Liver (tissue), 9 donors: Measurements from ENCODE around the gene ANKRD16. TPM values are rescaled to one million over a fixed set of nuclear protein-coding genes. Genes with fewer than 3 reads are reported as not detected.

Source experiments
- DNase-seq: peaks from one replicate; pipeline ENCODE4 v3.0.0-alpha.2; 2017; ENCODE audit warnings: low spot score
- H3K27ac ChIP-seq, 2 donors: one replicate each; pipeline ENCODE4 v1.7.0; 2013; ENCODE audit warnings: inconsistent platforms in 2 of 2, low read length in 2 of 2, control low read depth in 1 of 2, low read depth in 1 of 2, mild to moderate bottlenecking in 1 of 2
- H3K27me3 ChIP-seq, 4 donors: one replicate each; pipeline versions ENCODE4 v1.6.1 to v1.7.0; 2013; ENCODE audit warnings: low read length in 3 of 4, inconsistent platforms in 1 of 4, mild to moderate bottlenecking in 1 of 4, moderate library complexity in 1 of 4; ENCODE audit not compliant: control insufficient read depth in 4 of 4, insufficient read depth in 4 of 4
- H3K36me3 ChIP-seq, 4 donors: one replicate each; pipeline versions ENCODE4 v1.6.1 to v1.7.0; 2013; ENCODE audit warnings: low read length in 3 of 4, mild to moderate bottlenecking in 3 of 4, low read depth in 1 of 4, moderate library complexity in 1 of 4; ENCODE audit not compliant: control insufficient read depth in 4 of 4, insufficient read depth in 3 of 4
- H3K4me1 ChIP-seq, 4 donors: one replicate each; pipeline versions ENCODE4 v1.6.1 to v1.7.0; 2013; ENCODE audit warnings: low read length in 3 of 4, mild to moderate bottlenecking in 3 of 4, moderate library complexity in 1 of 4; ENCODE audit not compliant: control insufficient read depth in 4 of 4, insufficient read depth in 4 of 4
- H3K4me3 ChIP-seq, 3 donors: one replicate each; pipeline versions ENCODE4 v1.6.1 to v1.7.0; 2013; ENCODE audit warnings: low read length in 3 of 3, control low read depth in 1 of 3, low read depth in 1 of 3, mild to moderate bottlenecking in 1 of 3
- H3K9ac ChIP-seq, 2 donors: one replicate each; pipeline ENCODE4 v1.7.0; 2013; ENCODE audit warnings: low read length in 2 of 2, mild to moderate bottlenecking in 2 of 2, moderate library complexity in 2 of 2, control low read depth in 1 of 2, low read depth in 1 of 2
- H3K9me3 ChIP-seq, 4 donors: one replicate each; pipeline versions ENCODE4 v1.6.1 to v1.7.0; 2013; ENCODE audit warnings: low read length in 3 of 4; ENCODE audit not compliant: control insufficient read depth in 4 of 4
- ATF3 ChIP-seq: IDR thresholded peaks from 2 replicates; pipeline ENCODE4 v1.6.1; 2016; ENCODE audit warnings: antibody characterized with exemption
- CTCF ChIP-seq: fragments of 150-350 bp; IDR thresholded peaks from 2 replicates; pipeline ENCODE4 v1.5.1; 2017; ENCODE audit warnings: improper control_type of control experiment, low read depth, low read length; ENCODE audit not compliant: missing input control
- EGR1 ChIP-seq, 2 donors: IDR thresholded peaks; 2 replicates each; pipeline ENCODE4 v1.6.1; 2016 to 2018; ENCODE audit warnings: antibody characterized with exemption in 2 of 2, low read depth in 2 of 2
- FOXA1 ChIP-seq: IDR thresholded peaks from 2 replicates; pipeline ENCODE4 v1.6.1; 2016; ENCODE audit warnings: antibody characterized with exemption
- FOXA2 ChIP-seq: IDR thresholded peaks from 2 replicates; pipeline ENCODE4 v1.6.1; 2016; ENCODE audit warnings: antibody characterized with exemption
- HNF4A ChIP-seq, 2 donors: conservative IDR thresholded peaks; 2 replicates each; pipeline ENCODE4 v1.6.1; 2016; ENCODE audit warnings: antibody characterized with exemption in 2 of 2, mild to moderate bottlenecking in 2 of 2
- HNF4G ChIP-seq: IDR thresholded peaks from 2 replicates; pipeline ENCODE4 v1.6.1; 2016; ENCODE audit warnings: antibody characterized with exemption
- JUND ChIP-seq, 2 donors: IDR thresholded peaks; 2 replicates each; pipeline ENCODE4 v1.6.1; 2016; ENCODE audit warnings: antibody characterized with exemption in 2 of 2
- REST ChIP-seq: IDR thresholded peaks from 2 replicates; pipeline ENCODE4 v1.6.1; 2016; ENCODE audit warnings: antibody characterized with exemption, mild to moderate bottlenecking
- YY1 ChIP-seq: IDR thresholded peaks from 2 replicates; pipeline ENCODE4 v1.6.1; 2016; ENCODE audit warnings: antibody characterized with exemption, mild to moderate bottlenecking
- ZBTB33 ChIP-seq: IDR thresholded peaks from 2 replicates; pipeline ENCODE4 v1.6.1; 2016; ENCODE audit warnings: antibody characterized with exemption
- WGBS: extraction: QIAGEN DNeasy Blood & Tissue Kit; methylation state at CpG from one replicate; pipeline ENCODE4 v1.1.7; 2013; 5-methylcytosine and 5-hydroxymethylcytosine counted together
- polyA plus RNA-seq, 2 donors: library from polyadenylated mRNA; stranded (reverse) in 1 of 2; unstranded in 1 of 2; fragments of 200-250 nt in 1 of 2; fragments of >200 nt in 1 of 2; fragmentation: Nextera tagmentation in 1 of 2; extraction: Ambion mirVana in 1 of 2; gene quantifications; one replicate each; pipeline versions ENCODE4 v1.2.1 to v1.2.3, GENCODE V29; 2013 to 2015
- total RNA-seq, 2 donors: library from RNA; depleted of rRNA; stranded (reverse); fragments of >200 nt; gene quantifications; one replicate each; pipeline ENCODE4 v1.2.3, GENCODE V29; 2014
- donor health status: healthy.
- donor health status: healthy.
- donor health status: healthy.
- donor health status: healthy.
- donor health status: healthy.

ANKRD16 gene
- total and polyA plus RNA-seq, 4 donors = 1.1 to 3.6 (median 2.3) TPM

GRCh38 chr10:5915451-5915850 lies 25.8 kb upstream of the ANKRD16 start:
- no peak overlapping the region for H3K4me3 ChIP-seq
- WGBS = 97% methylated on average over 14 of the region's 14 CpGs
- TF ChIP-seq EGR1 (IDR thresholded peaks at IDR 0.05; ENCODE audit: low read depth in 2 of 2) (no peak), REST (no peak), YY1 (no peak), HNF4G (no peak), HNF4A (conservative IDR thresholded peaks at IDR 0.05) (no peak), FOXA1 (no peak), CTCF (no peak), ATF3 (no peak), ZBTB33 (no peak)

GRCh38 chr10:5913736-5914135 lies 24.0 kb upstream of the ANKRD16 start:
- no peak for DNase-seq
- H3K27ac ChIP-seq = no peak overlapping the region
- H3K4me3 ChIP-seq = no peak overlapping the region
- H3K36me3 ChIP-seq = peaks cover 35 to 90% (median 79%) of the 10 kb centered on the region in 4 donors
- 95% methylated on average over 4 of the region's 4 CpGs for WGBS
- TF ChIP-seq ATF3 (no peak), JUND (IDR thresholded peaks at IDR 0.05) (no peak), FOXA2 (no peak)
- H3K9ac ChIP-seq = no peak overlapping the region
- no peaks in the 10 kb centered on the region for H3K9me3 ChIP-seq
- H3K4me1 ChIP-seq = no peaks in the 10 kb centered on the region
- H3K27me3 ChIP-seq = no peaks in the 10 kb centered on the region

More at GRCh38 chr10:5915451-5915850, 25.8 kb upstream of the ANKRD16 start:
- Histone ChIP-seq H3K27me3 (no peaks in the 10 kb centered on the region), H3K27ac (no peak overlapping the region), H3K4me1 (no peaks in the 10 kb centered on the region), H3K9ac (no peak overlapping the region), H3K9me3 (no peaks in the 10 kb centered on the region), H3K36me3 (peaks cover 31 to 87% (median 77%) of the 10 kb centered on the region in 4 donors)
- no peak for DNase-seq
